Heart right ventricle (tissue), 16 donors: ENCODE results near the gene SPEG. TPM values are rescaled to one million over a fixed set of nuclear protein-coding genes. Genes with fewer than 3 reads are reported as not detected.

Source experiments
- ATAC-seq, 8 donors: fragments of 200-7000 bp; cut with Tn5 transposase; one replicate each; pipeline ENCODE4 v1.9.1; 2020; ENCODE audit warnings: mild to moderate bottlenecking in 8 of 8, moderate library complexity in 8 of 8, moderate number of reproducible peaks in 1 of 8
- DNase-seq, 2 donors: peaks; one replicate each; pipeline ENCODE4 v3.0.0-alpha.2; 2020
- H3K27ac ChIP-seq, 10 donors: fragments of 200-600 bp; sonication (generic) in 2 of 10; one replicate each; pipeline versions ENCODE4 v1.5.0 to v1.8.0; 2020 to 2022; ENCODE audit warnings: mild to moderate bottlenecking in 3 of 10
- H3K27me3 ChIP-seq, 7 donors: fragments of 200-600 bp; one replicate each; pipeline ENCODE4 v1.8.0; 2021 to 2022; ENCODE audit warnings: mild to moderate bottlenecking in 2 of 7
- H3K36me3 ChIP-seq, 9 donors: fragments of 200-600 bp; sonication (generic) in 1 of 9; one replicate each; pipeline versions ENCODE4 v1.5.0 to v1.8.0; 2020 to 2022; ENCODE audit warnings: mild to moderate bottlenecking in 2 of 9
- H3K4me1 ChIP-seq, 9 donors: fragments of 200-600 bp; sonication (generic) in 1 of 9; one replicate each; pipeline versions ENCODE4 v1.5.0 to v1.8.0; 2020 to 2022; ENCODE audit warnings: mild to moderate bottlenecking in 4 of 9
- H3K4me3 ChIP-seq, 10 donors: fragments of 200-600 bp; sonication (generic) in 2 of 10; one replicate each; pipeline versions ENCODE4 v1.5.0 to v1.8.0; 2020 to 2022; ENCODE audit warnings: mild to moderate bottlenecking in 7 of 10, moderate library complexity in 2 of 10
- H3K9me3 ChIP-seq, 11 donors: fragments of 200-600 bp in 10 of 11; sonication (generic) in 2 of 11; one replicate each; pipeline versions ENCODE4 v1.5.0 to v1.8.0; 2013 to 2022; ENCODE audit warnings: mild to moderate bottlenecking in 2 of 11, control low read depth in 1 of 11, moderate library complexity in 1 of 11
- CTCF ChIP-seq, 9 donors: fragments of 200-600 bp; sonication (generic) in 2 of 9; IDR thresholded peaks; one replicate each; pipeline versions ENCODE4 v1.5.0 to v1.8.0; 2021 to 2022; ENCODE audit warnings: antibody characterized with exemption in 9 of 9, mild to moderate bottlenecking in 5 of 9, moderate library complexity in 1 of 9
- WGBS, 2 donors: extraction: QIAGEN DNeasy Blood & Tissue Kit; methylation state at CpG; one replicate each; pipeline ENCODE4 v1.1.7; 2013; ENCODE audit warnings: inconsistent platforms in 1 of 2; 5-methylcytosine and 5-hydroxymethylcytosine counted together
- intact Hi-C, 10 donors: fragments of 100-400 bp; cut with DNase I; formaldehyde crosslinking; loops; one replicate each; pipeline versions ENCODE4 v1.11.1 to v1.14.2; 2022
- long read RNA-seq, 3 donors: library from polyadenylated mRNA; unstranded; transcript quantifications; one replicate each; pipeline ENCODE4 v2.0.0, GENCODE V29; 2020 to 2021
- polyA plus RNA-seq, 2 donors: library from polyadenylated mRNA; stranded (reverse); fragments of 200-250 nt; gene quantifications; one replicate each; pipeline ENCODE4 v1.2.3, GENCODE V29; 2013
- total RNA-seq, 10 donors: library from RNA; stranded (reverse); fragmentation: NEBNext Ultra II Directional in 3 of 10; extraction: Animal tissue kit (Norgen Biotek cat#: 25700) in 3 of 10; gene quantifications; one replicate each; pipeline versions ENCODE4 v1.2.1 to v1.2.4, GENCODE V29; 2021 to 2023
- donor health status: Arrhythmogenic right ventricular cardiomyopathy.
- donor health status: ischemic (EF 13 %, LVEDD 7.1; RV severe dilation, severe dysfunction).
- donor health status: healthy with polysubstance abuse.
- donor health status: DM: no; HTN: yes; CAD: no.
- donor health status: DM: no; HTN: no; CAD: no.
- donor health status: ischemic (EF 25% LVEDD 6.9; RV normal size, moderate dysfunction).
- donor health status: ischemic (EF 25% LVEDD 5.7; RV mildly dilated, moderate dysfunction).
- donor health status: healthy.
- donor health status: DM: yes; HTN: yes; CAD: no.
- donor health status: Ischemic cardiomyopathy.
- donor health status: ischemic (EF 35%, LVEDD 5.7; RV mildly dilated, moderate dysfunction).
- donor health status: nonischemic (EF 11% LVEDD 7.7; RV severe dilation, severe dysfunction).
- donor health status: DM: yes; HTN: yes; CAD: no.
- donor health status: PGD.
- donor health status: ischemic (EF 29% LVEDD 5.4; RV normal size, mild dysfunction).
- donor health status: nonischemic (EF 23%, LVEDD 6.1; RV moderate dilation, normal function).

The SPEG gene
- total RNA-seq = 100 to 1,000 TPM in 9 of 10 donors, 10 to 100 TPM in 1; 97.2 to 151 (median 120) TPM
- 100 to 1,000 TPM in 1 of 2 donors, 10 to 100 TPM in 1; 62.9 to 130 TPM for polyA plus RNA-seq
- long read RNA-seq, donor 1, transcript SPEG-203 (5 exons, 1,457 nt) = major isoform, 6 of 119 reads
- long read RNA-seq, donor 1, partial matches to known transcripts = 89 of 119 reads
- long read RNA-seq, donor 1, other reads (novel, unspliced or antisense) = 20 of 119 reads
- long read RNA-seq, donor 2, transcript SPEG-203 (5 exons, 1,457 nt) = major isoform, 8 of 151 reads
- long read RNA-seq, donor 2, partial matches to known transcripts = 111 of 151 reads
- long read RNA-seq, donor 2, other reads (novel, unspliced or antisense) = 32 of 151 reads
- long read RNA-seq, donor 3, transcript SPEG-203 (5 exons, 1,457 nt) = major isoform, 9 of 83 reads
- long read RNA-seq, donor 3, partial matches to known transcripts = 58 of 83 reads
- long read RNA-seq, donor 3, other reads (novel, unspliced or antisense) = 15 of 83 reads

GRCh38 chr2:219434718-219435525, at the start of gene SPEG:
Gene SPEG, plus strand, starts transcription at chr2:219434843. Its CDS starts 135 bp downstream, at chr2:219434978.
- Histone ChIP-seq H3K27ac (peak within 1 kb of the TSS; percentile 84 to 99 (median 92)), H3K9me3 (no peaks in the 10 kb centered on the region), H3K36me3 (no peaks in the 10 kb centered on the region), H3K4me3 (peak within 1 kb of the TSS; percentile 33 to 59 (median 52)), H3K4me1 (peaks cover 3 to 55% (median 8%) of the 10 kb centered on the region in 9 donors), H3K27me3 (peaks cover 0 to 52% (median 27%) of the 10 kb centered on the region in 7 donors)
- WGBS, 2 donors = 5 to 6% methylated on average over 47 to 77 of the region's 77 CpGs
- ATAC-seq (peak; percentile 11 to 64 (median 40)), DNase-seq (no peak)
- TF ChIP-seq CTCF (IDR thresholded peaks at IDR 0.05) = no peak
- intact Hi-C loops = loop anchor here in 4 of 10 donors (1.0 to 2.0 kb wide), 5 partner anchors 18 to 32 kb away; no protein-coding TSS in a partner anchor

GRCh38 chr2:219384859-219385258, 49.8 kb upstream of the SPEG start:
- 47 to 52% methylated on average over 2 of the region's 2 CpGs for WGBS, 2 donors
- Histone ChIP-seq H3K4me3 (no peak overlapping the region), H3K9me3 (no peaks in the 10 kb centered on the region), H3K27me3 (no peaks in the 10 kb centered on the region), H3K4me1 (peaks cover 5 to 29% (median 13%) of the 10 kb centered on the region in 9 donors), H3K27ac (no peak overlapping the region), H3K36me3 (peaks cover 0 to 68% (median 40%) of the 10 kb centered on the region in 9 donors)
- intact Hi-C loops = loop anchor here in 5 of 10 donors (5.0 to 10.0 kb wide), 4 partner anchors 112 to 220 kb away; partner anchors contain the start of genes CNPPD1 (in 4 of the 5), RETREG2 (in 4 of the 5), SLC23A3 (in 2 of the 5) and GMPPA (in 1 of the 5)
- DNase-seq = no peak
- no peak for ATAC-seq
- TF ChIP-seq CTCF (IDR thresholded peaks at IDR 0.05) = no peak

GRCh38 chr2:219385958-219386520, 48.6 kb upstream of the SPEG start:
- H3K27me3 ChIP-seq = no peaks in the 10 kb centered on the region
- peak overlapping the region in 1 of 10 donors; percentile 97 for H3K27ac ChIP-seq
- DNase-seq (no peak), ATAC-seq (no peak)
- WGBS, 2 donors = 95% methylated on average over 19 of the region's 19 CpGs
- peaks cover 0 to 2% (median 0%) of the 10 kb centered on the region in 11 donors for H3K9me3 ChIP-seq
- peak overlapping the region in 1 of 10 donors; percentile 89 for H3K4me3 ChIP-seq
- intact Hi-C loops = loop anchor here in 5 of 10 donors (5.0 to 10.0 kb wide), 4 partner anchors 111 to 221 kb away; partner anchors contain the start of genes CNPPD1 (in 4 of the 5), RETREG2 (in 4 of the 5), SLC23A3 (in 2 of the 5) and GMPPA (in 1 of the 5)
- no peak for TF ChIP-seq CTCF (IDR thresholded peaks at IDR 0.05)
- H3K4me1 ChIP-seq = peaks cover 5 to 29% (median 13%) of the 10 kb centered on the region in 9 donors
- H3K36me3 ChIP-seq = peaks cover 0 to 56% (median 36%) of the 10 kb centered on the region in 9 donors
